ENCODE data around the gene TUBGCP2.
"Not testable (repeated sequence)": the region's sequence is repeated elsewhere in the genome, so short reads cannot be mapped to it uniquely, and the experiment has no call there.

TUBGCP2 gene

GRCh38 chr10:133247681-133248333 is 60.9 kb downstream of the TUBGCP2 start:
- no peak for DNase-seq (ENCODE audit: low read depth in 3 of 3)

GRCh38 chr10:133246236-133246626 is 62.4 kb downstream of the TUBGCP2 start:
- no peak for DNase-seq (ENCODE audit: low read depth in 3 of 3)

- DNase-seq (ENCODE audit: low read depth in 3 of 3) = no peak
Measured at GRCh38 chr10:133245439-133246235, 63.0 kb downstream of the TUBGCP2 start.

- no peak for DNase-seq (ENCODE audit: low read depth in 3 of 3)
Measured at GRCh38 chr10:133243593-133243992, 65.1 kb downstream of the TUBGCP2 start.

- DNase-seq (ENCODE audit: low read depth in 3 of 3) = no peak
Measured at GRCh38 chr10:133242611-133243356, 65.9 kb downstream of the TUBGCP2 start.

- DNase-seq (ENCODE audit: low read depth in 3 of 3) = no peak
Measured at GRCh38 chr10:133241501-133242205, 67.0 kb downstream of the TUBGCP2 start.

- DNase-seq (ENCODE audit: low read depth in 3 of 3) = no peak
Measured at GRCh38 chr10:133239990-133240389, 68.7 kb downstream of the TUBGCP2 start.

GRCh38 chr10:133238466-133238804 is 70.2 kb downstream of the TUBGCP2 start:
- DNase-seq (ENCODE audit: low read depth in 3 of 3) = no peak

- DNase-seq (ENCODE audit: low read depth in 3 of 3) = no peak
Measured at GRCh38 chr10:133237588-133238465, 70.8 kb downstream of the TUBGCP2 start, which contains the start of gene VENTX. VENTX (plus strand) TSS chr10:133237855; CDS start chr10:133237915, 60 bp downstream.

- DNase-seq (ENCODE audit: low read depth in 3 of 3) = no peak
Measured at GRCh38 chr10:133237241-133237587, 71.5 kb downstream of the TUBGCP2 start.

GRCh38 chr10:133236401-133237240 is 72.1 kb downstream of the TUBGCP2 start:
- no peak for DNase-seq (ENCODE audit: low read depth in 3 of 3)

GRCh38 chr10:133235932-133236331 is 72.7 kb downstream of the TUBGCP2 start:
- DNase-seq (ENCODE audit: low read depth in 3 of 3) = no peak

- no peak for DNase-seq (ENCODE audit: low read depth in 3 of 3)
Measured at GRCh38 chr10:133235265-133235855, 73.3 kb downstream of the TUBGCP2 start.

- DNase-seq (ENCODE audit: low read depth in 3 of 3) = not testable (repeated sequence)
Measured at GRCh38 chr10:133234796-133235195, 73.9 kb downstream of the TUBGCP2 start.

- DNase-seq (ENCODE audit: low read depth in 3 of 3) = no peak
Measured at GRCh38 chr10:133231946-133232574, 76.6 kb downstream of the TUBGCP2 start.

GRCh38 chr10:133231244-133231945 is 77.3 kb downstream of the TUBGCP2 start:
- DNase-seq (ENCODE audit: low read depth in 3 of 3) = no peak

- DNase-seq (ENCODE audit: low read depth in 3 of 3) = peak in 1 of 3 experiments; percentile 16
Measured at GRCh38 chr10:133230387-133231195, 78.1 kb downstream of the TUBGCP2 start.

- DNase-seq (ENCODE audit: low read depth in 3 of 3) = no peak
Measured at GRCh38 chr10:133230044-133230361, 78.7 kb downstream of the TUBGCP2 start, which contains the start of gene UTF1. UTF1 (plus strand) TSS chr10:133230217; CDS start chr10:133230289, 72 bp downstream.
